NCI-H1436 treated with DMSO at 0.1 percent for 48 hours (cell line): ENCODE results near the gene LINC01488.

ENCODE experiments used
- DNase-seq: peaks from one replicate; lab custom pipeline; 2025; lab: John Stamatoyannopoulos, UW

The LINC01488 gene

DNA sequence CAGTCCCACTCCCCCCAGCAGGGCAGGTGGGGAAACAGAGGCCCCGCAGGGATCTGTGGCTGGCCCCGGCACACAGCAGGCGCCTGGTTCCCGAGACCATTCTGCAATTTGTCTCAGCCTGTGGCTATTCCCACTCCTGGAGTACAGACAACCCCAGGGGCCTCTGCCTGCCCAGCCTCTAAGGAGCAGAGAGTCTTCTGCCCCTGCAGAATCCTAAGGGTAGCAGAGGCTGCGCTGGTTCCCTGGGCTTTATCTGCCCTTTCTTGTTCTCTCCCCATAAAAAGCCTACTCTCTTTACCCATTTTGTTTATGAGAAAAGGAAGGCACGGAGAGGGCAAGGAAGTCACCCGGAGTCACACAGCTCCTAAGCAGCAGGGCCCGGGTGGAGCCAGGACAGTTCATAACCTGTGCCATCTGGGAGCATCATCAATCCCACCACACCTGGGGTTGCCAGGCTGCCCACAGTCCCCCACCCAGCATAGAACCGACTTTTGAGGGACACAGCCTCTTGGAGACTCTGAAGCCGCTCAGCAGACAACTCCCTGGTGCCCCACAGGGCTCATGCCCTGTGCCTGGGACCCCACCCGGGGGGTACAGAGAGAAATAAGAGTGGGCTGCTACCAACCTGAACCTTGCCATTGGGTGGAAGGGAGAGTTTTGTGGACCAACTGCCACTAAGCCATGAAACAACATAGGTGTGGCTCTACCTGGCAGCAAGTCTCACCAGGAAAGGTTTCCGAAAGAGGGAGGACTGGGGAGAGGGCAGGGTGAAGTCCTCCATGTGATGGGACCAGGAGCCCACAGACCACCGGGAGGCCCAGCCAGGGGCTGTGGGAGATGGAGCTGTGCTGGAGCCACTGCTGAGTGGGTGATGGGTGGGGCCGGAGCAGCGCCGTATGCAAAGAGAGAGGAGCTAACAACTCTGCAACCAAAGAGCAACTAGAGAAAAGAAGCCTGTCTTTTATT is 17.2 kb upstream of the LINC01488 start:
- DNase-seq, result no peak

DNA sequence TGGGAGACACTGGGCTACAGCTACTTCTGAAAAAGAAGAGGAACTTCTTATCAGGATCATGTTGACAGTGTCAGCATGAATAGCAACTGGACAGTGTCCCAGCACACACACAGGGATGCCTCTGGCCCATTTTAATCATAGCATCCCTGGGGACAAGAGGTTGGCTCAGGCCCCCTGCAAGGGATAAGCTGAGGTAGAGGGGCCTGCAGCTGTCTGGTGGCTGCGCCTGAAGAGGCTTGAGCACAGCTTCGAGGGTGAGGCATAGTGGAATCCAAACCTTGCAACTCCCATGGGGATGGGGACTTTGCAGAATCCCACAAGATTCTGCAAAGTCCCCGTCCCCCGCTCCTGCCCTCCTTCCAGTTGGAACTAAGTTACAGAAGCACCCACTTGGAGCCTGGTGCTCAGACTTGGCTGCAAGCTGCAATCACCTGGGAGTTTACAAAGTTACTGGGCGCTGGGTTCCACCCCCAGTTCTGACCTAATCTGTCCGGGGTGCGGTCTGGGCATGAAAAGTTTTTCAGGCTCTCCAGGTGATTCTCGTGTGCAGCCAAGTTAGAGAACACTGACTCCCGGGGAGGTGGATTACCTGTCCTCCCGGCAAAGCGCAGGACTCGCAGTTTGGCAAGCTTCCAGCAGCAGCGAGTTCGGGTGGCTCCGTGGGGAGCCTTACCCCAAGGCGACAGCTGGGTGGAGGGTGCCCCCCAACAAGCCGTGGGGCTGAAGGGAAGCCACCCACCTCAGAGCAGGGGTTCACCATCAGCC is 16.0 kb upstream of the LINC01488 start:
- no peak for DNase-seq

DNA sequence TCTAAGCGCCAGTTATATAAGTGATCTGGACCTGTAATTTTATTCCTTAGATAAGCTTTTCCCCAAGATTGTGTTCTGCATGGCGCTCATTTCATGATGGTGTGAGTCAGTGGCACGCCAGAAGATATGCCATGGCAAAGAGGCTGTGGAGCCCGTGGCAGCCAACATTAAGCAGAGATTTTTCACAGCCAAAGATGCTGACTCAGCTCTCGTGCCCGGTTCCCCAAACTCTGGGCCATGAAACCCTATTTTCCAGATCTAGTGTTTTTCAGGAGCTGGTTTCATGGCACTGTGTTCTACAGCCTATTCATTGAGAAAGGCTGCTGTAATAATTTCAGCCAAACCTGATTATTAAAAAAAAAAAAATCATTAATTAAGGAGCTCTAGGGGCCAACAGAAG is 15.4 kb upstream of the LINC01488 start:
- DNase-seq, result no peak

DNA sequence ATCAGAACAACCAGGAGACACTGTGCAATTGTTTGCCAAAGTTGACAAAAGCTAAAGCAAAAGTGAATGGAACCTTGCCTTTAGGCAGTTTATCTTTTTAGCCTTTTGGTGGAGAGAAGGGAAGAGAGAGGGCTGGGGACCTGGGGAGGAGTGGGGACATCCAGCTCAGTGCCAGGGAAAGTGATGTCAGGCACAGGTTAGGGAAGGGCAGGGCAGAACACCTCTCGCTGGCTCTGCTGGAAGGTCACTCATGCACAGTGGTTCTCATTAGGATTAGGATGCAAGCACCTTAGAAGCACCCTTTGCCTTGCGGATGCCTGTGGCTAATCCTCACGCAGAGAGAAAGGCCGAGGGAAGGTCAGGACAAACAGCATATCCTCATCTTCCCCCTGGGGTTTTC is 14.3 kb upstream of the LINC01488 start:
- no peak for DNase-seq

DNA sequence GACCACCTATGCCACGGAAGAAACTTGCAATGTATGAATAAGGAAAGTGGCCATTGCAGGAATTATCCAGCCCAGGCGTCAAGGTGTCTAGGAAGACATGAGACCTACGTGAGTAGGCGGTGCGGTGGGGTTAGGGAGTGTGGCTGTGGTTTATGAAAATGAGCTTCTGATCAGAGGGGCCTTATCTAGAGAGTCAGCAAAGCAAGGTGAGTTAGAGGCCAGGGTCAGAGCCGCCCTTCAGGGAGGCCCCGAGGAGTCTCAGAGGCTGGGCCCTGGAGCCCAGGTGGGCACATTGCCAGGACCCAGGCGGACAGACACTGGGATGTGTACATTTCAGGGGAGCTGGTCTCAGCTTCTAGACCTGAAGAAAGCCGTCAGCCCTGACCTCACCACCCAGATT is 13.8 kb upstream of the LINC01488 start:
- DNase-seq, result no peak

DNA sequence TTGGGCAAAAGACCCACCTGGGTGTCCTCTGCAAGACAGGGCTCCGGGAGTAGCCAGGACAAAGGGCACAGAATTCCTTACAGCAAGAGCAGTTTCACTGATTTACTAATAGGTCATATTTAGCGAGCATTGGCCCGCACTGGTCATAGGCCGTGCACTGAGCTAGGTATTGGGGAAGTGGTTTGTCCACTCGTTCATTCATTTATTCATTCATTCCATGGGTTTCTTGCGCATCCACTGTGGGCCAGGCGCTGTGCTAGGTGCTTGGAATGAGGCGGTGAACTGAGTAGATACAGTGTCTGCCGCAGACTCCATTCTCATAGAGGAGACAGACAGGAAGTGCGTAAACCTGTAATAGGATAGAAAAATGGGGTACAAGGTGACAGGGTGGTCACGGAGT is 13.2 kb upstream of the LINC01488 start:
- DNase-seq, result no peak

DNA sequence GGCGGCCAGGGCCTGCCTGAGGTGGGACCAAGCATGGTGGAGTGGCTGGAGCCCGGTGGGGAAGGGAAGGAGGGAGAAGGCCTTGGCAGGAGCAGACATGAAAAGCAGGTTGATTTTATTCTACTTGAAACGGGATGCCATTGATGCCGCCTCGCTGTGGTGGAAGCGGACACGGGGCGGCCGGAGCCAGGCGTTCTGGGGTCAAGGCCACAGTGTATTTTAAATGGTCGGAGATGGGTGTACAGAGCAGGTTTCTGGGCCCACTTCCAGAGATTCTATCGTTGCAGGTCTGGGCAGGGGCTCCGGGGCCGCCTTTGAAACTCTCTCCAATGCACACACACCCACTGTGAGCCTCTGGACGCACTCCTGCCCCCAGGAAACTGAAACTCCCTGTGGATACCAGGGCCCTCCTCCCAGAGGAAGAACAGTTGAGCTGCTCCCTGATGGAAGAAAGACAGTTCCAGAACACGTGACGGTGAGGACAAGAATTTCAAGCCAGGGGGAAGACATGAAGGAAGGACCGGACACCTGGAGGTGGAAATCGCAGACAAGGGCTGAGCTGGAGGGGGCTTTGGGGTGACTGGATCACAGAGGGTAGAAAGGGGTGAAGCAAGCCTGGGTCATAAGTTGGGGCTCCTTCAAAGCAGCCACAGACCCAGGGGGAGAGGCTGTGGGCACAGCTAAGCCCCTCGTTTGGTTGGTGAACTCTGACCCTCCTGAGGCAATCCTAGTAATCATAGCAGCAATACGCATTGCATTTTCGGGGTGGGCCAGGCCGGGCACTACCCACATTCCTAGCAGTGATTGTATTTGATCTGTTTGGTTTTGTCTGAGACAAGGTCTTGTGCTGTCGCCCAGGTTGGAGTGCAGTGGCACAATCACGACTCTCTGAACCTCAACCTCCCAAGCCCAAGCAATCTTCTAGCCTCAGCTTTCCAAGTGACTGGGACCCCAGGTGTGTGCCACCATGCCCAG is 12.3 kb upstream of the LINC01488 start:
- no peak for DNase-seq

DNA sequence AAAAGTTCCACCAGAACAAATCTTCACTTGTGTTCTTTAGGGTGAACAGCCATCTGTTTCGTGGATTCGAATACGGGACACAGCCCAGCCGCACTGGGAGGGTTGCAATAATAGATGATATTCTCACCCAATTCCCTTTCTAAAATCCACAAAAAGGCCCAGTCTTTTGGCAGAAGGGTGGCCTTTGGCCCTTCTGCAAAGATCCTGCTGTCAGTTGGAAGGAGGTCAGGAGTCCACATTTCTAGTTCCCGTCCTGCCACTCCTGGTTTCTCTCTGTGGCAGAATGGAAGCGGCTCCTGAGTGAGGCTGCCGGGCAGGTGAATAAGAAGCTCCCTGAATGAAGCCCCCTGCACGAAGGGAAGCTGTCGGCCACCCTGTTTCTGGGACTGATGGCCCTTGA is 11.2 kb upstream of the LINC01488 start:
- DNase-seq, result no peak

DNA sequence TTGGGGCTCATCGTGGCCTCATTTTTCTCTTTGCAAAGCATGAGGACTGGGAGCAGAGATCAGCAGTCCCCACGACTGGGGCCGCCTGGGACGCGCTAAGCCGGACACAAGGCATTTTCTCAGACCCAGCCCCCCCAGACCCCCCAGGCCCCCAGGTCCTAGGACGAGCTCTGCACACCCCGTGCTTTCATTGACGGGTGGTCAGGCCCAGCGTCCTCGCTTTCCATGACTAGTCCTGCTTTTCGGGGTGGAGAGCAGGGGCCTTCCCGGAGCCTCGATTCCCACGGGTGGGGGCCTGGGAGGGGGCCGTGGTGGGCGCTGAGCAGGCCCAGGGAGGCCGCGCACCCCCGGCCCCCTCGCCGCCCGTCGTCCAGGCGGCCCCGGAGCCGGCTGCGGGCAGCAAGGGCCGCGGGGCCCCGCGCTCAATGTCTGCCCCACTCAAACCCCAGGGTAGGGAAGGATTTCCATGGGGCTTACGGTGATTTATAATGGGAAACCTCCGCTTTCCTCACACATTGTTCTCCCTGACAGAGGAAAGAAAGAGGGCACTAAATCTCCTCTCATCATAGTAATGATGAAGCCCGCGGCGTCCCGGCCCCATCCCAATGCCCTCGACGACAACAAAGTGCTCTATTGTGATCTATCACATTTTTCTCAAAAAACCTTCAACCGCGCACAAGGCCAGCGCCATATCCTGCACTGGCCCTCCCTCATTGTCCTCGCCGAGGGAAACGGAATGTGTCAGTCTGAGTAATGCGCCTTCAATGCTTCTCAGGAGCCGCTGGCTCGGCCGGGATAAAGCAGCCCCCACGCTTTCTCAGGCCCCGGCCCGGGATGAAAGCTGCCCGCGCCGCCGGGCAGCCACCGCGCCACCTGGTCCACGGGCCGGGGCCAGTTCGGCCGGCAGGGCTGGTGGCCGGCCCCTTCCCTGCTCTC is 10.4 kb upstream of the LINC01488 start:
- DNase-seq, result no peak

DNA sequence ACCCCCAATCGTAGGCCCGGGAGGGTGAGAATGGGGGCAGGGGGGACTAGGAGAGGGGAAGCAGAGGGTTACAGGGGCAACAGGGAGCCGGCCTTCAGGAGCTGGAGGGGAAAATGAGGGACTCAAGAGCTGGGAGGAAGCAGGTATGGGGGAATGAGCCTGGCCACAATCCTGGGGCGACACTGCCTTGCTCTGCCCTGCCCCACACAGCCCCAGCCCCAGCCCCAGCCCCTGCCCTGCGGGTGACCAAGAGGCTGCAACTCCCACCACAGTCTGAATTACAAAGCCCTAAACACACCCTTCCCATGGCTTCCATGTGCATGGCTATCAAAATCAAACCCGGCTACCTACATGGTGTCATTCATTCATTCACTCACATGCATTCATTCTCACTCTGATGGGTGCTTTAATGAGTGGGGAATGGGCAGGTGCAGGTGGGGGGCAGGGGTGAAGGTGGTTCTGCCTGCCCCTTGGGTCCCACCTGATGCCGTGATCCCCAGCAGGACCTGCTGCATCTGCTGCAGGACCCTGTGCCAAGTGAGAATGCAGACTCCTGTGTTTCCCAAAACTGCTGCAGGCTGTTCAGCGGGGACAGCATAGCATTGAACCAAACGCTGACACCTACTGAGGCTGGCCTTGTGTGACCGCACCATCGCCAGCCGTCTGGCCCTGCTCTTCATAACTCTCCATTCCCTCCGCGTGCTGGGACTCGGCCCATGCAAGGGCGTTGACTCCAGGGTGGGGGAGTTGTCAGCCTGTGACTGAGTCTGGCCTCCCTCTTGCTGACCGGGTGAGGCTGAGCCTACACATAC is 9.5 kb upstream of the LINC01488 start:
- no peak for DNase-seq

DNA sequence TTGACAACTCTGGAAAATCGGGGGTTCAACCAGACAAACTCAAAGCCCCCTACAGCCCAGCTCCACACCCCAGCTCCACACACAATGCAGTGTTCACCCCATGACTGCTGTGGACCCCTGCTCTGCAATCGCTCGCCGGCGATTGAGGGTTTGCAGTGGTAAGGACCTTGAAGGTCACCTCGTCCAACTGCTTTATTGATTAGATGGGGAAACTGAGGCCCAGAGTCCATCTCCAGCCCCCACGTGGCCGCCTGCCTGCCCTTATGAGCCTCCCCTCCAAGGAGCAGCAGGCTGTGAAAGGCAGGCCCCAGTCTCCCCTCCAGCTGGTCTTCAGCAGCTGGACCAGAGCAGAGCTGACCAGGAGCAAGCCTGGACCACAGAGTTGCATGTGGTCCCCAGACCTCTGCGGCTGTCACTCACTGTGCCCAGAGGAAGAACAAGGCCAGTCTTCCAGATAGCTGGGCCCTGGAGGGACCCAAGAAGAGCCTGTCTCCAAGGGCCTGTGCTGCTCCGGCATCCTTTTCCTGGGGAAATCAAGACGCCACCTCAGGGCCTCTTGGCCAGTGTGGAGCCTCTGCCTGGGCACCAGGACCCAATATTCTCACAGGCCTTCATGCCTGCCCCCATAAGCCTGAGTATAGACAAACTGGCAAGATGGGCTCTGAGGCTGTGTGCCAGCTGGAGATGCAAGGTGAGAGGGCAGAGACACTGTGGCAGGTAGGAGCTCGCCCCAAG is 8.8 kb upstream of the LINC01488 start:
- no peak for DNase-seq

DNA sequence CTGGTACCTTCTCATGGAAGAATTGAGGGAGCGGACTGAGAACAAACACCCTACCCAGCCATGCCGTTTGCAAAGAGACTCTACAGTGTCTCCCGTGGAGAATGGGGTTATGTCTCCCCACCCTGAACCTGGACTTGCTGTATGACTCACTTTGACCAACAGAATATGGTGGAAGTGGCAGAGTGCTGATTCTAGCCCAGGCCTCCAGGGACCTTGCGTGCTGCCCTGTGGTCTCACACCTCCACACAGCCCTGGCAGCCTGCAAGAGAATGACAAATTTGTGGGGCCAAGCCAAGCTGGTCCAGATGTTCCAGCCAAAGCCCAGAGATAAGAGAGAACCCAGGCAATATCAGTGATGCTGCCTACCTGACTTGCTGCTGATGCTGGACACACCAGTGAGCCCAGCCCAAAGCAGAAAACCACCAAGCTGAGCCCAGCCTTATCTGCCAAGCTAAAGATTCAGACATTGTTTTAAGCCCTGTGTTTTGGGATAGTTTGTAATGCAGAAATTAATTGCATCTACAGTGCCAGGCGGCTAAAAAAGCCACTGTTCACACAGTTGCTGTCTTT is 8.1 kb upstream of the LINC01488 start:
- DNase-seq, result no peak

DNA sequence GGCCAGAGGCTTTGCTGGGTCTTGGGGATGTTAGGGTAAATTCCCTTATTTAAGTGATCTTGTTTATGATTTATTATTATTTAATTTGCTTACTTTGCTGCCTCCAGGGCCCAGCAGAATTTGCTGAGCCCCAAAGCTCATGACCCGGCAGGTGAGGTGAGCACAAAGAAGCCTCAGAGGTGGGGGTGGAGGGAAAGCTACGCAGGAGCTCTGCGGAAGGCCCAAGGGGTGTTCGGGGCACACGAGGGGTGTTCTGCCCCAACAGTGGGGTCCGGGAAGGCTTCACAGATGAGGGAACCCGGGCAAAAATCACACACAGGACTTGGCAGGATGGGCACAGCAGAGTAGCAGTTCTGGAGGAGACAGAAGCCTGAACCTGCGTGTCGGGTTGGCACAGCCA is 6.7 kb upstream of the LINC01488 start:
- DNase-seq, result no peak

DNA sequence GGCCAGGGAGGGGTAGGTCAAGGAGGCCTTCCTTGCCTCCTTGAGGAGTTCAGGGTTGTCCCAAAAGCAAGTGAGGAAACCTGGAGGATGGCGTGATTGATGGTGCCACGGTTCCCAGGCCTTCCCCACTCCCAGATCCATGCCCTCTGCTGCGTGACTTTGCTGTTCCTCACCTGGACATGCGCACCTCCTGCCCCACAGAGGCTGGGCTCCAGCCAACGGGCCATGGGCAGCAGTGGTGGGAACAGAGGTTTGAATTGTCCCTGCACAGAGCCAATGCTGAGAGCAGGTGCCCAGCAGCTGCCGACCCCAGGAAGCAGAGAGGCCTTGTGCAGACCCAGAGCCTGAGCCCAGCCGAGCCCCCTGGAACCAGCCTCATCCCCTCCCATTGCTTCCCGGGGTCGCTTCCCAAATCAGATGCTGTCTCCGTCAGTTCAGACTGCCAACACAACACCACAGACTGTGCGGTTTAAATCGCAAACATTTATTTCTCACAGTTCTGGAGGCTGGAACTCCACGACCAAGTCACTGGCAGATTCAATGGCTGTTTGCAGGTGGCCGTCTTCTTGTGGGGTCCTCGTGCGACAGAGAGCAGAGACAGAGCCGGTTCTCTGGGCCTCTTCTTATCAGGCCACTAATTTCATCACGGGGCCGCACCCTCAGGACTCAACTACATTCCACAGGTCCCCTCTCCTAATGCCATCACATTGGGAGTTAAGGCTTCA is 6.2 kb upstream of the LINC01488 start:
- no peak for DNase-seq

DNA sequence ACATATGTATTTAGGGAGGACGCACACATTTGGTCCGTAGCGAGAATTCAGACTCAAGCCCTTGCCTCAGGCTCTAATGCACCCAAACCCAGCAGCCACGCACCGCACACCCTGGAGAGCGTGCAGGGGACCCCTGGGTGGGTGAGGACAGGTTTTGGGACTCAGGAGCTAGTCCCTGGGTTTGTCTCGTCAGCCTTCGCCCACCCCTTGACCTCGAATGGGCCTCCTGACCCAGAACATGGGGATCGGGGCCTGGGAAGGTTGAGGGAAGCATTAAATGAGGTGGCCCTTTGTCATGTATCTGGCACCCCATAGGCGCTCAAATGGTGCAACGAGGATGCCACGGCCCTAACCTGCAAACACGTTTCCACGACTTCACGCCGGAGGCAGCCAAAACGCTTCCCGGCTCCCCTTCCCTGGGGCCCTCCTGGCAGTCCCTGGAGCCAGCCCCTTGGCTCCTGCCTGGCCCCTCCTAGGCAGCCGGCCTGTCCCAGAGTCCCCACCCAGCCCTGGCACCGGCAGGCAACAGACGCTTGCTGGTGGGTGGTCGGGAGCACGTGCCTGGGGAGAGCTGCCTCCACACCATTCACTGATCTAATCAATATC is 5.5 kb upstream of the LINC01488 start:
- DNase-seq, result no peak

DNA sequence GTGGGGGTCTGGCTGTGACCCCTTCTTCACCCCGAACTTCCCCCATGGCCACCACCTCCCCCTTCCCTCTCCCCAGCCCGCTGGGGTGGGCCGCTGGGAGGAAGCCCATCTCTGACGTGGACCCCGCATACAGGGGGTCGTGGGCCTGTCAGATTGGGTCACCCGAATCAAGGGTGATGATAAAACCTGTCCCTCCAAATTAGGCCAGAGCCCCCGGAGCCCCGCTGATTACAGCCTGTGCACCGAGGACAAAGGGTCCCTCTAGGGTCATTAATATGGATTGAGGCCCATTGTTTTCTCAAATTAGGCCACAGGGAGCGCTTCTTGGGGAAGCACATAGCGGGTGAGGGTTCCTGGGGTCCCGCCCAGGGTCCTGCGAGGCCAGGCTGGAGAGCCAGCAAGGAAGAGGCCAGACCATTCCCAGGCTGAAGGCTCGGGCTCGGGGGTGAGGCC is 4.9 kb upstream of the LINC01488 start:
- DNase-seq, result no peak

DNA sequence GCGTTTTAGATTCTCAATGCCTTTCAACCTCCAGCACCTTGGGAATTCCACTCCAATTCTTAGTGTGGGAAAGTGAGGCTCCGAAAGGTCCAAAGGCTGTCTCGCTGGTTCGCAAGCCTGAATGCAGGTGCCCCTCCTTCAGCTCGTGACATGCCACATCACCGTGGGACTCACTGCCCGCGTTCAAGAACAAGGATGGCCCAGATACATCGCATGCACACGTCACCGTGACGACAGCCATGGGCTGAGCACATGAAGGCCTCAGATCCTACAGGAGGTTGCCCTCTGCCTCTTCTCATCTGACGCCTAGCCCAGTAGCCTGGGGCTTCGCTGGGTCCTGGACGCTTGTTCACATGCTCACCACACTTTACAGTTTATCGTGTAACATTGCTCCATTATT is 4.4 kb upstream of the LINC01488 start:
- DNase-seq, result no peak
